HepG2 (cell line): Measurements from ENCODE around the gene SUB1. TPM values are rescaled to one million over a fixed set of nuclear protein-coding genes. Genes with fewer than 3 reads are reported as not detected.
"Not testable (repeated sequence)": the region's sequence is repeated elsewhere in the genome, so short reads cannot be mapped to it uniquely, and the experiment has no call there.

Experiments
- ATAC-seq: fragments of 200-7000 bp; cut with Tn5 transposase; 3 replicates; pipeline ENCODE4 v1.9.1; 2020; ENCODE audit warnings: mild to moderate bottlenecking, moderate library complexity
- BruUV-seq: library from RNA; stranded (reverse); fragments of 400-500 nt; replicated peaks from 2 replicates; lab custom pipeline; 2021; lab: Mats Ljungman, UMichigan
- CTCF ChIA-PET: fragments of 300-600 bp; formaldehyde crosslinking; extraction: SDS; loops from one replicate; lab custom pipeline; 2021; ENCODE audit warnings: low total read pairs, inconsistent platforms, low intra/inter-chr PET ratio; lab: Yijun Ruan, JAX
- POLR2A ChIA-PET: fragments of 350-600 bp; sonication (Branson Sonifier 250); formaldehyde crosslinking; loops from one replicate; lab custom pipeline; 2020; ENCODE audit warnings: antibody characterized with exemption, inconsistent platforms; lab: Yijun Ruan, JAX
- DNase-seq: peaks from one replicate; pipeline ENCODE4 v3.0.0-alpha.2; 2015; ENCODE audit warnings: low spot score
- FAIRE-seq: peaks from 3 replicates; lab custom pipeline; 2011; peaks lifted over from hg19 to GRCh38; lab: Jason Lieb, UNC
- H2AFZ ChIP-seq: one replicate; pipeline ENCODE4 v1.6.1; 2011; ENCODE audit warnings: low read length, inconsistent platforms
- H3K27ac ChIP-seq: fragments of 300-600 bp; 3 replicates; pipeline ENCODE4 v1.8.0; 2011; ENCODE audit warnings: mixed run types, mild to moderate bottlenecking, mixed read lengths, low read length, inconsistent platforms; ENCODE audit not compliant: insufficient read depth; ENCODE audit errors: extremely low read length
- H3K27me3 ChIP-seq, 2 experiments: fragments of 200-600 bp in 1 of 2; 2 replicates in 1 of 2; 3 replicates in 1 of 2; pipeline versions ENCODE4 v1.6.0 to v1.8.0; 2011; ENCODE audit warnings: low read length in 2 of 2, mild to moderate bottlenecking in 2 of 2, moderate library complexity in 2 of 2, inconsistent platforms in 1 of 2; ENCODE audit not compliant: insufficient read depth in 2 of 2, control insufficient read depth in 1 of 2
- H3K36me3 ChIP-seq, 2 experiments: fragments of 200-600 bp in 1 of 2; replicated peaks in 1 of 2; 2 replicates in 1 of 2; 3 replicates in 1 of 2; pipeline versions ENCODE4 v1.5.1 to v1.8.0; 2011; ENCODE audit warnings: low read length in 2 of 2, inconsistent platforms in 1 of 2; ENCODE audit not compliant: insufficient read depth in 2 of 2, control insufficient read depth in 1 of 2
- H3K4me1 ChIP-seq: 2 replicates; pipeline ENCODE4 v1.5.1; 2012; ENCODE audit warnings: low read length, inconsistent platforms; ENCODE audit not compliant: insufficient read depth
- H3K4me2 ChIP-seq: 2 replicates; pipeline ENCODE4 v1.6.0; 2011; ENCODE audit warnings: low read depth, low read length, inconsistent platforms
- H3K4me3 ChIP-seq, 3 experiments: fragments of 200-600 bp in 1 of 3; sonication (generic), shearing (Covaris generic) in 1 of 3; replicated peaks in 1 of 3; 2 replicates each; pipeline ENCODE4 v1.5.1; 2011 to 2016; ENCODE audit warnings: low read length in 3 of 3, inconsistent platforms in 2 of 3, low read depth in 2 of 3, mild to moderate bottlenecking in 2 of 3, control low read depth in 1 of 3, mixed read lengths in 1 of 3; ENCODE audit not compliant: insufficient read depth in 1 of 3
- H3K79me2 ChIP-seq: one replicate; pipeline ENCODE4 v1.6.1; 2011; ENCODE audit warnings: low read length, inconsistent platforms; ENCODE audit not compliant: insufficient read depth
- H3K9ac ChIP-seq: 2 replicates; pipeline ENCODE4 v1.6.0; 2011; ENCODE audit warnings: mild to moderate bottlenecking, low read depth, low read length, inconsistent platforms; ENCODE audit not compliant: insufficient read depth
- H3K9me3 ChIP-seq: 2 replicates; pipeline ENCODE4 v1.5.1; 2012; ENCODE audit warnings: mild to moderate bottlenecking, low read length
- H4K20me1 ChIP-seq: 2 replicates; pipeline ENCODE4 v1.6.0; 2011; ENCODE audit warnings: inconsistent platforms, mild to moderate bottlenecking, low read length, moderate library complexity; ENCODE audit not compliant: insufficient read depth
- FOXO1 ChIP-seq: sonication (generic); formaldehyde crosslinking; IDR thresholded peaks from 2 replicates; pipeline ENCODE4 v1.4.0; 2020; ENCODE audit warnings: missing genetic modification reagents
- FOXP1 ChIP-seq, 2 experiments: fragments of 450-650 bp in 1 of 2; IDR thresholded peaks; 2 replicates each; pipeline ENCODE4 v1.6.1; 2017 to 2018; ENCODE audit warnings: antibody characterized with exemption in 1 of 2
- HDAC6 ChIP-seq: fragments of 200-600 bp; sonication (generic); IDR thresholded peaks from 2 replicates; pipeline ENCODE4 v1.7.0; 2017; ENCODE audit warnings: mild to moderate bottlenecking, antibody characterized with exemption, low read length, low read depth
- HHEX ChIP-seq: IDR thresholded peaks from 2 replicates; pipeline ENCODE4 v1.6.1; 2016; ENCODE audit warnings: control low read depth
- NR2F6 ChIP-seq, 2 experiments: IDR thresholded peaks; 2 replicates each; pipeline ENCODE4 v1.6.1; 2016; ENCODE audit warnings: antibody characterized with exemption in 1 of 2, mild to moderate bottlenecking in 1 of 2
- RCOR2 ChIP-seq: IDR thresholded peaks from 2 replicates; pipeline ENCODE4 v1.6.1; 2016; ENCODE audit warnings: missing biosample characterization, missing genetic modification reagents
- SIX1 ChIP-seq: sonication (generic); formaldehyde crosslinking; IDR thresholded peaks from 2 replicates; pipeline ENCODE4 v1.4.0; 2020; ENCODE audit warnings: missing genetic modification reagents, borderline replicate concordance
- ZNF777 ChIP-seq: sonication (generic); formaldehyde crosslinking; IDR thresholded peaks from 2 replicates; pipeline ENCODE4 v1.4.0; 2020; ENCODE audit warnings: missing genetic modification reagents
- WGBS: methylation state at CpG from one replicate; pipeline ENCODE4 v1.1.6; 2017; ENCODE audit warnings: low lambda C conversion rate; 5-methylcytosine and 5-hydroxymethylcytosine counted together
- in situ Hi-C: cut with HindIII; loops from 2 replicates; pipeline ENCODE4 v1.10.0; 2017; ENCODE audit warnings: low pct_unique_long_range_greater_than_20kb; ENCODE audit not compliant: extremely low pct_ligation_motif_present
- intact Hi-C: fragments of 100-400 bp; cut with micrococcal nuclease; formaldehyde crosslinking; loops from one replicate; pipeline ENCODE4 v1.10.0; 2022; ENCODE audit not compliant: unreplicated experiment
- polyA plus RNA-seq, 8 experiments: library from polyadenylated mRNA; depleted of rRNA in 3 of 8; stranded (reverse) in 7 of 8; unstranded in 1 of 8; fragments of >200 nt; fragmentation: Illumina TruSeq in 4 of 8; extraction: Trizol in 4 of 8; gene quantifications; 2 replicates each; pipeline versions ENCODE4 v1.2.1 to v1.2.3, GENCODE V29; 2011 to 2016; ENCODE audit warnings: low read depth in 4 of 8, missing spikeins in 1 of 8, mixed read lengths in 1 of 8; ENCODE audit not compliant: insufficient read depth in 1 of 8
- total RNA-seq, 5 experiments: library from RNA; depleted of rRNA; stranded (reverse); fragments of >200 nt; fragmentation: Illumina TruSeq; extraction: Trizol; gene quantifications; 2 replicates each; pipeline ENCODE4 v1.2.3, GENCODE V29; 2016; ENCODE audit warnings: low read depth in 1 of 5
- TF ChIP-seq, protein P1 (sequence below): sonication (generic); formaldehyde crosslinking; IDR thresholded peaks from 2 replicates; pipeline ENCODE4 v1.4.0; 2020; ENCODE audit warnings: missing genetic modification reagents, mild to moderate bottlenecking, borderline replicate concordance
- TF ChIP-seq, protein P2 (sequence below): sonication (generic); formaldehyde crosslinking; IDR thresholded peaks from 2 replicates; pipeline ENCODE4 v1.5.0; 2020; ENCODE audit warnings: mild to moderate bottlenecking, low read depth, missing genetic modification reagents, borderline replicate concordance
- TF ChIP-seq, protein P3 (sequence below): sonication (generic); formaldehyde crosslinking; conservative IDR thresholded peaks from 2 replicates; pipeline ENCODE4 v1.8.0; 2022; ENCODE audit warnings: mild to moderate bottlenecking, moderate library complexity, missing genetic modification reagents
- TF ChIP-seq, protein P4 (sequence below): sonication (generic); formaldehyde crosslinking; IDR thresholded peaks from 2 replicates; pipeline ENCODE4 v1.5.0; 2020; ENCODE audit warnings: missing genetic modification reagents

The SUB1 gene
- total and polyA plus RNA-seq, 2 of the 13 experiments (the other 11 are each of a cell fraction or from before 2014, with no cell fraction given): 182 to 693 TPM

DNA sequence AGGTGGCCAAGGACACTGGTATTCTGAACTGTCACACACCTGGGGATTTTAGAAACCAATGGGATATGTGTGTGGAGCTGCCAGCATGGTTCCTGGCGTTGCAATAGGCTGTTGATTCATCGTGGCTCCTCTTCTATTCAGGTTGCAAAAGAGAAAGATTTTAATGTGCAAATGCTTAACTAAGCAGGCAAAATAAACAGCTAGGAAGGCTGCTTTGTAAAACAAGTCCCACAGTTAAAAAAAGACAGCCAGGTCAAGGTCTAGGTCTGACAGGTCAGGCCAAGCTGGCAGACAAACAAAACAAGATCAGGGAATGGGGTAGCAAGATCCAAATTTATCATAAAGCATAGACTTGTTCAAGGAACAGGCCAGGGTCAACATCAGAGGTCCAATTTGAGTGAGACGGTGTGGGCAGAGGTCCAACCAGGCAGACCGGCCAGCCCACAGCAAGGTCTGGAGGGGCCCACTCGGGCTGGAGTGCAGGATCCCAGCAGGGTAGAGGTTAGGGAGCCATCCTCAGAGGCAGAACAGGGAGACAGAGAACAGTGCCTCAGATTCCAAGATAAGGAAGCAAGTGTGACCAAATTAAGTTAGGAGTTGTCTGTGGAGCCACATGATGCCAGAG lies 45.6 kb downstream of the SUB1 start (continued):
- TF ChIP-seq, protein P1, sequence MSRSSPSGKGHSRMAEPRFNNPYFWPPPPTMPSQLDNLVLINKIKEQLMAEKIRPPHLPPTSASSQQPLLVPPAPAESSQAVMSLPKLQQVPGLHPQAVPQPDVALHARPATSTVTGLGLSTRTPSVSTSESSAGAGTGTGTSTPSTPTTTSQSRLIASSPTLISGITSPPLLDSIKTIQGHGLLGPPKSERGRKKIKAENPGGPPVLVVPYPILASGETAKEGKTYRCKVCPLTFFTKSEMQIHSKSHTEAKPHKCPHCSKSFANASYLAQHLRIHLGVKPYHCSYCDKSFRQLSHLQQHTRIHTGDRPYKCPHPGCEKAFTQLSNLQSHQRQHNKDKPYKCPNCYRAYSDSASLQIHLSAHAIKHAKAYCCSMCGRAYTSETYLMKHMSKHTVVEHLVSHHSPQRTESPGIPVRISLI: peak; percentile 89
- TF ChIP-seq HDAC6 (no peak), ZNF777 (CRISPR knock-in tag) (no peak), NR2F6 (IDR thresholded peaks at IDR 0.05) (peak; percentile 87), NR2F6 (CRISPR knock-in tag; IDR thresholded peaks at IDR 0.05) (peak; percentile 70), FOXO1 (CRISPR knock-in tag) (0 out of 2 replicates have a peak, but pooled peaks have one; percentile 42), SIX1 (CRISPR knock-in tag) (no peak), HHEX (CRISPR knock-in tag) (no peak), FOXP1 (IDR thresholded peaks at IDR 0.05) (no peak), FOXP1 (CRISPR knock-in tag; IDR thresholded peaks at IDR 0.05) (0 out of 2 replicates have a peak, but pooled peaks have one; percentile 32), RCOR2 (CRISPR knock-in tag) (no peak)
- TF ChIP-seq, protein P2, sequence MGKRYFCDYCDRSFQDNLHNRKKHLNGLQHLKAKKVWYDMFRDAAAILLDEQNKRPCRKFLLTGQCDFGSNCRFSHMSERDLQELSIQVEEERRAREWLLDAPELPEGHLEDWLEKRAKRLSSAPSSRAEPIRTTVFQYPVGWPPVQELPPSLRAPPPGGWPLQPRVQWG: no peak
- TF ChIP-seq, protein P3, sequence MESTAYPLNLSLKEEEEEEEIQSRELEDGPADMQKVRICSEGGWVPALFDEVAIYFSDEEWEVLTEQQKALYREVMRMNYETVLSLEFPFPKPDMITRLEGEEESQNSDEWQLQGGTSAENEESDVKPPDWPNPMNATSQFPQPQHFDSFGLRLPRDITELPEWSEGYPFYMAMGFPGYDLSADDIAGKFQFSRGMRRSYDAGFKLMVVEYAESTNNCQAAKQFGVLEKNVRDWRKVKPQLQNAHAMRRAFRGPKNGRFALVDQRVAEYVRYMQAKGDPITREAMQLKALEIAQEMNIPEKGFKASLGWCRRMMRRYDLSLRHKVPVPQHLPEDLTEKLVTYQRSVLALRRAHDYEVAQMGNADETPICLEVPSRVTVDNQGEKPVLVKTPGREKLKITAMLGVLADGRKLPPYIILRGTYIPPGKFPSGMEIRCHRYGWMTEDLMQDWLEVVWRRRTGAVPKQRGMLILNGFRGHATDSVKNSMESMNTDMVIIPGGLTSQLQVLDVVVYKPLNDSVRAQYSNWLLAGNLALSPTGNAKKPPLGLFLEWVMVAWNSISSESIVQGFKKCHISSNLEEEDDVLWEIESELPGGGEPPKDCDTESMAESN (CRISPR knock-in tag): no peak
- TF ChIP-seq, protein P4, sequence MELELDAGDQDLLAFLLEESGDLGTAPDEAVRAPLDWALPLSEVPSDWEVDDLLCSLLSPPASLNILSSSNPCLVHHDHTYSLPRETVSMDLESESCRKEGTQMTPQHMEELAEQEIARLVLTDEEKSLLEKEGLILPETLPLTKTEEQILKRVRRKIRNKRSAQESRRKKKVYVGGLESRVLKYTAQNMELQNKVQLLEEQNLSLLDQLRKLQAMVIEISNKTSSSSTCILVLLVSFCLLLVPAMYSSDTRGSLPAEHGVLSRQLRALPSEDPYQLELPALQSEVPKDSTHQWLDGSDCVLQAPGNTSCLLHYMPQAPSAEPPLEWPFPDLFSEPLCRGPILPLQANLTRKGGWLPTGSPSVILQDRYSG (CRISPR knock-in tag): no peak

DNA sequence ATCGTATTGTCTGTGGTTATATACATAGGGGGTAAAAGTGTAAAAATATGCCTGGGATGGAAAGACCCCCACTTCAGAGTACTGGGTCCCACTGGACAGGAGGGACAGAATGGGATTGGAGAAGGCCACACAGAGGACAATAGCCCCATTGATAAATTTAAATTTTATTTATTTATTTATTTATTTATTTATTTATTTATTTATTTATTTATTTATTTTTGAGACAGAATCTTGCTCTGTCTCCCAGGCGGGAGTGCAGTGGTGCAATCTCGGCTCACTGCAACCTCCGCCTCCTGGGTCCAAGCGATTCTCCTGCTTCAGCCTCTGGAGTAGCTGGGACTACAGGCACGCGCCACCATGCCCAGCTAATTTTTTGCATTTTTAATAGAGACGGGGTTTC lies 47.7 kb downstream of the SUB1 start:
- intact Hi-C loops, ATAC-seq, FAIRE-seq, H3K4me2 ChIP-seq, BruUV-seq, H3K27me3 ChIP-seq, H4K20me1 ChIP-seq, H3K27ac ChIP-seq, H2AFZ ChIP-seq, H3K79me2 ChIP-seq, H3K36me3 ChIP-seq, CTCF ChIA-PET, POLR2A ChIA-PET, H3K9me3 ChIP-seq, H3K4me3 ChIP-seq, DNase-seq, in situ Hi-C loops, H3K9ac ChIP-seq: not testable (repeated sequence)
- 75% methylated on average over 8 of the region's 8 CpGs for WGBS
- peaks cover 30% of the 10 kb centered on the region for H3K4me1 ChIP-seq
